HuH-7.5 (cell line): ENCODE results near the gene MEF2B.

Experiments
- DNase-seq: peaks from one replicate; pipeline ENCODE4 v3.0.0; 2011; ENCODE audit warnings: low spot score

Gene MEF2B

DNA sequence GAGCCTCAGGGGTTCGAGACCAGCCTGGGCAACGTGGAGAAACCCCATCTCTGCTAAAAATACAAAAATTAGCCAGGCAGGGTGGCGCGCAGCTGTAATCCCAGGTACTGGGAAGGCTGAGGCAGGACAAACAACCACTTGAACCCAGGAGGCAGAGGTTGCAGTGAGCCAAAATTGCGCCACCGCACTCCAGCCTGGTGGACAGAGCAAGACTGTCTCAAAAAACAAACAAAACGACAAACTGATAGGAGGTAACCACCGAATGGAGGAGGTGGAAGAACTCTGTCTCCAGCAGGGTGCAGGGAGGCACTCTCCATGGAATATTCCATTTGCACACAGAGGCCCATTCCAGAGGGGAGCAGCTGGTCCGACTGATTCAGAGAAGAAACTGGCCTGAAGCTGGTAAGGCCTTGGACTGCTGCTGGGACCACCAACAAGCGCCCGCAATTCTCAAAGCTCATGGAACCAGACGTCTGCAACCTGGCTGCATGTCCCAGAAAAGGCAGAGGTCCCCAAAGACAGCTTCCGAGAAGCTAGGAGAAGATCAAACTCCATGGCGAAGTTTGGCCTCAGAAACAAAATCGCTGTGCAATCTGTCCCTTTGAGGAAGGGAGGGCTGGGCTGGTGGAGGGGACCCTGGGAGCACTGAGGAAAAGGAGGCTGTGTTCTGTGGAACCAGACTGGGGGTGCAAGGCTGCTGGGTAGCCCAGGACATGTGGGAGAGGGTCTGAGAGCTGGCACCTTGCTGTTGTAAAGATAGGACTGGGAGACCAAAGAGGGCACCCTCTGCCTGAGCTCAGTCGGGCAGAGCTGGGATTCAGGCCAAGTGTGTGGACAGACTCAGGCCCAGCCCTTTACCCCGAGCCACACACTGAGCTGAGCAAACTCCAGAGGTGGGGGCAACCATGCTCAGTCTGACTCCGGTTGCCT lies 71.1 kb downstream of the MEF2B start:
- peak; percentile 93 for DNase-seq

GRCh38 chr19:19098084-19098702 lies 71.9 kb downstream of the MEF2B start:
- DNase-seq = no peak

DNA sequence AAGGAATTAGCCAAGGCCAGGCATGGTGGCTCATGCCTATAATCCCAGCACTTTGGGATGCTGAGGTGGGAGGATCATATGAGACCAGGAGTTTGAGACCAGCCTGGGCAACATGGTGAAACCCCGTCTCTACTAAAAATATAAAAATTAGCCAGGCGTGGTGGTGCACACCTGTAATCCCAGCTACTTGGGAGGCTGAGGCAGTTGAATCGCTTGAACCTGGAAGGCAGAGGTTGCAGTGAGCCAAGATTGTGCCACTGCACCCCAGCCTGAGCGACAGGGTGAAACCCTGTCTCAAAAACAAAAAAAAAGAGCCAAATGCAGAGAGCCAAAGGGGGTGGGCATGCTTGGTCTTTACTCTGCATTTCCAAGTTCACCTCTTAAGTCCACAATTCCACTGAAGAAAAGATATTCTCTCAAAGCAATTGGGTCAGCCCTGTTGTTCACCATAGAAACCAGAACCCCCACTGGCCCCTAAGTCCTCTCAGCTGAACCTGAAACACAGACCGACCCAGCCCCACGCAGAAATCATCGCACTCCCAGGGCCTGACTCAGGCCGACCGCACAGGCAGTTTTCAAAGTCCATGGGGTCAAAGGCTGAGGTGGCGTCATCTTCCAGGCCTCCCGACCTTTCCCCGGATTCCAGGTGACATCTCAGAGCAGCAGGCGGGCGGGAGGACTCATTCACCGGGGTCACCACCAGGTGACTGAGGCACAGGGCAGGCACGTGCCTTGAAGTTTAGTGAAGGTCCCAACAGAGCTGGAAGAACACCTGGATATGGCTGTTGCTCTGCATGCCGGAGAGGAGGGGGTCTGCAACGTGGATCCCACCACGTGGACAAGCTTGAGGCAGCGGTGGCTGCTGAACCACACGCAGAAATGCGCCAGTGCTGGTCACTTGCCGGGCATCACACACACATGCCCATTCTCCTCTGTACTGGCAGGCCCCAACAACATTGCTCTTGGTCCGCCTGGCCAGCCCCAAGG lies 73.1 kb downstream of the MEF2B start:
- DNase-seq = peak; percentile 94

GRCh38 chr19:19095691-19096090 lies 74.4 kb downstream of the MEF2B start:
- DNase-seq = no peak
